Ishikawa (cell line): ENCODE measurements around the gene SPON1.

Source experiments
- CEBPB ChIP-seq: IDR thresholded peaks from 2 replicates; pipeline ENCODE4 v1.6.1; 2012
- CREB1 ChIP-seq: IDR thresholded peaks from 2 replicates; pipeline ENCODE4 v1.6.1; 2012; ENCODE audit warnings: low read depth
- EGR1 ChIP-seq: IDR thresholded peaks from 2 replicates; pipeline ENCODE4 v1.6.1; 2012
- EP300 ChIP-seq: IDR thresholded peaks from 2 replicates; pipeline ENCODE4 v1.6.1; 2012; ENCODE audit warnings: borderline replicate concordance
- FOXM1 ChIP-seq: IDR thresholded peaks from 2 replicates; pipeline ENCODE4 v1.6.1; 2012; ENCODE audit warnings: low read depth, borderline replicate concordance
- NFIC ChIP-seq: IDR thresholded peaks from 2 replicates; pipeline ENCODE4 v1.6.1; 2012
- RAD21 ChIP-seq: IDR thresholded peaks from 2 replicates; pipeline ENCODE4 v1.6.1; 2012; ENCODE audit warnings: low read depth
- REST ChIP-seq: IDR thresholded peaks from 2 replicates; pipeline ENCODE4 v1.6.1; 2012; ENCODE audit warnings: low read depth, mild to moderate bottlenecking
- TAF1 ChIP-seq: IDR thresholded peaks from 2 replicates; pipeline ENCODE4 v1.6.1; 2012; ENCODE audit warnings: low read depth, mild to moderate bottlenecking
- TCF12 ChIP-seq: IDR thresholded peaks from 2 replicates; pipeline ENCODE4 v1.6.1; 2012; ENCODE audit warnings: low read depth
- TEAD4 ChIP-seq: IDR thresholded peaks from 2 replicates; pipeline ENCODE4 v1.6.1; 2012
- YY1 ChIP-seq: IDR thresholded peaks from 2 replicates; pipeline ENCODE4 v1.6.1; 2012; ENCODE audit warnings: low read depth
- ZBTB7A ChIP-seq: IDR thresholded peaks from 2 replicates; pipeline ENCODE4 v1.6.1; 2012; ENCODE audit warnings: low read depth
- TF ChIP-seq, protein P1 (sequence below): IDR thresholded peaks from 2 replicates; pipeline ENCODE4 v1.6.1; 2012
- TF ChIP-seq, protein P2 (sequence below): IDR thresholded peaks from 2 replicates; pipeline ENCODE4 v1.6.1; 2012

The SPON1 gene

GRCh38 chr11:14186046-14186775 is 223.7 kb downstream of the SPON1 start:
- TF ChIP-seq REST (no peak), NFIC (no peak), EP300 (no peak), YY1 (no peak), CREB1 (no peak), FOXM1 (no peak), CEBPB (no peak), TEAD4 (no peak), TCF12 (no peak), ZBTB7A (no peak), RAD21 (no peak), TAF1 (no peak), EGR1 (no peak)
- TF ChIP-seq, protein P1, sequence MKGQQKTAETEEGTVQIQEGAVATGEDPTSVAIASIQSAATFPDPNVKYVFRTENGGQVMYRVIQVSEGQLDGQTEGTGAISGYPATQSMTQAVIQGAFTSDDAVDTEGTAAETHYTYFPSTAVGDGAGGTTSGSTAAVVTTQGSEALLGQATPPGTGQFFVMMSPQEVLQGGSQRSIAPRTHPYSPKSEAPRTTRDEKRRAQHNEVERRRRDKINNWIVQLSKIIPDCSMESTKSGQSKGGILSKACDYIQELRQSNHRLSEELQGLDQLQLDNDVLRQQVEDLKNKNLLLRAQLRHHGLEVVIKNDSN = no peak
- TF ChIP-seq, protein P2, sequence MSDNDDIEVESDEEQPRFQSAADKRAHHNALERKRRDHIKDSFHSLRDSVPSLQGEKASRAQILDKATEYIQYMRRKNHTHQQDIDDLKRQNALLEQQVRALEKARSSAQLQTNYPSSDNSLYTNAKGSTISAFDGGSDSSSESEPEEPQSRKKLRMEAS = no peak

GRCh38 chr11:14189874-14190273 is 227.4 kb downstream of the SPON1 start:
- no peak for TF ChIP-seq TCF12
- TF ChIP-seq, protein P1 = no peak
- TF ChIP-seq, protein P2 = no peak
- TF ChIP-seq TAF1 = no peak
- TF ChIP-seq RAD21 = no peak
- no peak for TF ChIP-seq ZBTB7A
- no peak for TF ChIP-seq TEAD4
- no peak for TF ChIP-seq YY1
- TF ChIP-seq EGR1 = no peak

DNA sequence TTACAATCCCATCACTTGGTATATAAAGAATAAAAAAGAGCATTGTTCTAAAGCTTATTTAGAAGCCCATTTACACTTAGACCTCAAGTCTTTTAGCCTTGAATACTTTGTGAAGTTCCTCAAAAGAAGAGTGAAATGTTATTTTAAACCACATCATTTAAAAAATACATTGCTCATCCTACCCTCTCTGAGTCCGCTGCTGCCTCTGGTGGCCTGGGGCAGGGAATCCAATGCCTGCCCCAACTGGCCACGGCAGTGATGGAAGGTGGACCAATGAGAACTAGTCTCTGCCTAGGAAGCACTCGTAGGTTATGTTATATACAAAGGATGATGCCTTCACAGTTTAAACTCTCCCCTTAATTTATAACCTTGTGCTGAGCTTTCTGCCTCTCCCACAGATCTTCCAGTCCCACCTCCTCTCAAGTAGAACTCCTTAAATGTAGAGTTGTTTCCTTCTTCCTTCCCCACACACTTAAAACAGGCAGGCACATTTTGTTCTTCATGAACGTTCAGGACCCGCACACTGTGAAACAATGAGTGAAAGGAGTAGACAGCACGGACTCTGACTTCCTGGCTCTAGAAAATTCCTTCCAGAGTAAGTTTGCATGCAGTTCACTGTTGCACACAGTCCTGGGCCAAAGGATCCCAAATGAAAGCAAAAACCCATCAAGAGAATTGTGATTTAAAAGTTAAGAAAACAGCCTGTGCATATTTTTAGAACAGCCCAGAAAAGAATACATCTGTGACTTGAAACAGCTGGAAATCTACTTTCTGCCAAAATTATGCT is 228.7 kb downstream of the SPON1 start:
- TF ChIP-seq, protein P2 = no peak
- TF ChIP-seq TAF1 (no peak), EP300 (no peak), EGR1 (no peak), NFIC (no peak), REST (no peak), RAD21 (no peak), ZBTB7A (no peak), TCF12 (no peak), CEBPB (no peak), FOXM1 (no peak), TEAD4 (no peak)
- TF ChIP-seq, protein P1 = no peak

- no peak for TF ChIP-seq REST
- no peak for TF ChIP-seq ZBTB7A
- no peak for TF ChIP-seq NFIC
- no peak for TF ChIP-seq CEBPB
- TF ChIP-seq, protein P2 = no peak
- TF ChIP-seq CREB1 = no peak
- no peak for TF ChIP-seq EP300
- no peak for TF ChIP-seq TEAD4
- no peak for TF ChIP-seq TCF12
- TF ChIP-seq YY1 = no peak
- TF ChIP-seq, protein P1 = no peak
- no peak for TF ChIP-seq TAF1
- TF ChIP-seq FOXM1 = no peak
- no peak for TF ChIP-seq RAD21
- no peak for TF ChIP-seq EGR1
Observed at GRCh38 chr11:14193644-14194043, 231.1 kb downstream of the SPON1 start.
